H1 (cell line): Measurements from ENCODE around the gene HTR3B. TPM values are rescaled to one million over a fixed set of nuclear protein-coding genes. Genes with fewer than 3 reads are reported as not detected.

Source experiments
- ASH2L ChIP-seq: fragments of 200-600, 300-600 bp; sonication (generic); IDR thresholded peaks from one replicate; pipeline ENCODE4 v1.7.1; 2017; ENCODE audit warnings: low read length
- SIN3A ChIP-seq, 2 experiments: IDR thresholded peaks in 1 of 2; conservative IDR thresholded peaks in 1 of 2; 2 replicates each; pipeline ENCODE4 v1.6.1; 2011 to 2012; ENCODE audit warnings: low read length in 2 of 2, improper control_type of control experiment in 1 of 2, low read depth in 1 of 2, mild to moderate bottlenecking in 1 of 2
- TCF12 ChIP-seq: IDR thresholded peaks from 2 replicates; pipeline ENCODE4 v1.6.1; 2011; ENCODE audit warnings: low read depth, mild to moderate bottlenecking, low read length
- TEAD4 ChIP-seq: IDR thresholded peaks from 2 replicates; pipeline ENCODE4 v1.6.1; 2012; ENCODE audit warnings: low read depth, low read length, inconsistent platforms, mixed read lengths
- polyA plus RNA-seq, 7 experiments: library from polyadenylated mRNA; depleted of rRNA in 3 of 7; stranded (reverse) in 5 of 7; unstranded in 2 of 7; fragments of >200 nt in 5 of 7; fragments of 200-250 nt in 2 of 7; gene quantifications; 1 replicate in 5 of 7; 2 replicates in 1 of 7; 4 replicates in 1 of 7; pipeline versions ENCODE4 v1.2.1 to v1.2.3, GENCODE V29; 2011 to 2013; ENCODE audit warnings: missing spikeins in 2 of 7, mixed read lengths in 2 of 7
- total RNA-seq: library from RNA; stranded (reverse); fragmentation: NEBNext Ultra II Directional; extraction: Animal tissue kit (Norgen Biotek cat#: 25700); gene quantifications from 2 replicates; pipeline ENCODE4 v1.2.1, GENCODE V29; 2021

The HTR3B gene
- total and polyA plus RNA-seq, 2 of the 8 experiments (the other 6 are each of a cell fraction or from before 2014, with no cell fraction given): not detected

DNA sequence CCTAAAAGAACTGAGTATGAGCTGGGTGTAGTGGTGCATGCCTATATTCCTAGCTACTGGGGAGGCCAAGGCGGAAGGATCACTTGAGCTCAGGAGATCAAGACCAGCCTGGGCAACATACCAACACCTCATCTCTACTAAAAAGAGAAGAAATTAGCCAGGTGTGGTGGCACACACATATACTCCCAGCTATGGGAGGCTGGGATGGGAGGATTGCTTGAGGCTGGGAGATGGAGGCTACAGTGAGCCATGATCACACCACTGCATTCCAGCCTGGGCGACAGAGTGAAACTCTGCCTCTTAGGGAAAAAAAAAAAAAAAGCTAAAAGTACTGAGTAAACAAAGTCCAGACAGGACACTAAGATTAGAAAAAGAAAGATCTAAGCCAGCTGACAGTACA is 3.5 kb upstream of the HTR3B start (continued):
- TF ChIP-seq TEAD4: no peak
- no peak for TF ChIP-seq ASH2L
- TF ChIP-seq TCF12: no peak
- TF ChIP-seq SIN3A (conservative IDR thresholded peaks at IDR 0.05 in 1 of 2, IDR thresholded peaks at IDR 0.05 in 1 of 2; ENCODE audit: low read depth in 1 of 2, low read length in 2 of 2): no peak
